ENCODE results near the gene IMMP2L.

DNA sequence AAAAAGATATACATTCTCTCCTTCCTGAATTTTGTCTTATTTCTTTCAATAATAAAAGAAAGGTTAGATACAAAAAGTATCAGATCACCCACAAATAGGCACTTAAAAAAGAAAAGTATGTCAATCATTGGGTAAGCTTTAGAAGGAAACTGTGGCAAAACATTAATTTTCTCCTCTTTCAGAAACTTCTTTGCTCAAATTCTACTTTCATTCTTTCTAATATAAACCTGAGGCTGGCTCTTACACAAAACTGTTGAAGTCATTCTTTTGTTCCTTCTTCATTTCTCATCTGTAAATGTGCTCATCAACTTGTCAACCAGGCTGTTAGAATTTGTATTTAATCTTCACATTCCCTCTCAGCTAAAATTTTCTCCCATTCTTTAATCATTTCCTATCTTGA lies 346.7 kb downstream of the IMMP2L start:
- TF ChIP-seq SIN3A (IDR thresholded peaks at IDR 0.05; ENCODE audit: borderline replicate concordance, insufficient read depth, low read depth, low read length) (no peak), CTCF (IDR thresholded peaks at IDR 0.05) (no peak), POLR2AphosphoS5 (IDR thresholded peaks at IDR 0.05; ENCODE audit: low read depth, low read length) (no peak)
